Fibroblast of mammary gland (primary cell): ENCODE results near the gene KCNMA1.

Source experiments
- DNase-seq: peaks from one replicate; pipeline ENCODE4 v3.0.0-alpha.2; 2010; ENCODE audit warnings: low read depth
- H3K4me3 ChIP-seq: 2 replicates; pipeline ENCODE4 v1.5.1; 2011; ENCODE audit warnings: low read depth, mild to moderate bottlenecking, low read length, moderate library complexity; ENCODE audit not compliant: control insufficient read depth
- TF ChIP-seq, protein P1 (sequence below): conservative IDR thresholded peaks from 2 replicates; pipeline ENCODE4 v1.5.1; 2011; ENCODE audit warnings: low read depth, low read length, inconsistent platforms; ENCODE audit not compliant: control insufficient read depth, insufficient read depth

Gene KCNMA1

DNA sequence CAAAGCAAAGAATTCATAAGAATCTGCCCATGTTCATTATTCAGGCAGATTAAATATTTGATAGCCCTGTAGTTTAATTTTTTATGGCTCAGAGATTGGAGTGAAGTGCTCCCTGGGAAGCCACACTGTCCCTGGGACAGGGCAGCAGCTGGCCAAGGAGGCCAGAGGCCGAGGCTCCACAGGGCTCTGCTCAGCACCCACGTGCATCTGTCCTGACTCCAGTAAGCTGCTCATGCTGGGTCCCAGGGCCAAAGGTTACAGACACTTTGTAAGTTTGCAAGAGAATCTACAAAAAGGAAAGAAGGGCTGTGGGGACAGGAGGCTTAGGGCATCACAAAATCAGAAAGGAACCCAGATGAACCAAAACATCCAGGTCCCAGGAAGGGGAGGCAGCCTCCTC is 155.5 kb downstream of the KCNMA1 start:
- TF ChIP-seq, protein P1, sequence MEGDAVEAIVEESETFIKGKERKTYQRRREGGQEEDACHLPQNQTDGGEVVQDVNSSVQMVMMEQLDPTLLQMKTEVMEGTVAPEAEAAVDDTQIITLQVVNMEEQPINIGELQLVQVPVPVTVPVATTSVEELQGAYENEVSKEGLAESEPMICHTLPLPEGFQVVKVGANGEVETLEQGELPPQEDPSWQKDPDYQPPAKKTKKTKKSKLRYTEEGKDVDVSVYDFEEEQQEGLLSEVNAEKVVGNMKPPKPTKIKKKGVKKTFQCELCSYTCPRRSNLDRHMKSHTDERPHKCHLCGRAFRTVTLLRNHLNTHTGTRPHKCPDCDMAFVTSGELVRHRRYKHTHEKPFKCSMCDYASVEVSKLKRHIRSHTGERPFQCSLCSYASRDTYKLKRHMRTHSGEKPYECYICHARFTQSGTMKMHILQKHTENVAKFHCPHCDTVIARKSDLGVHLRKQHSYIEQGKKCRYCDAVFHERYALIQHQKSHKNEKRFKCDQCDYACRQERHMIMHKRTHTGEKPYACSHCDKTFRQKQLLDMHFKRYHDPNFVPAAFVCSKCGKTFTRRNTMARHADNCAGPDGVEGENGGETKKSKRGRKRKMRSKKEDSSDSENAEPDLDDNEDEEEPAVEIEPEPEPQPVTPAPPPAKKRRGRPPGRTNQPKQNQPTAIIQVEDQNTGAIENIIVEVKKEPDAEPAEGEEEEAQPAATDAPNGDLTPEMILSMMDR = no peak
- DNase-seq = no peak
- no peak overlapping the region for H3K4me3 ChIP-seq

GRCh38 chr10:77479586-77479985 is 158.0 kb downstream of the KCNMA1 start:
- TF ChIP-seq, protein P1 = no peak

DNA sequence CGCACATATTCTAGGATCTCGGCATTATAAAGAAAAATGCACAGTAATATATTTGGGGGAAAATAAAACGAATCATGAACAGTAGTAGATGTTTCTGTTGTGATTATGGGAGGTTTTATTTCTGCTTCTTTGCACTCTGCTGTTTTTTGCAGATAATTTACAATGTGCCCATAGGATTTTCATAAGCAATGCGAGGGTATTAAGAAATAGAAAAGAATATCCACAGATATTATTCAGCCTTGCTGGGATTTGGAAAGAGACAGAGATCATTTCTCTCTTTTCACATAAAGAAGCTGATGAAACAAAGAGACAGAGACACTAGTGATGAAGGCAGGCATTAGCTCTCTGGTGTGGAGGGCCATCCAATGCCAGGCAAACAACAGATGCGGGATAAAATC is 158.6 kb downstream of the KCNMA1 start:
- no peak for DNase-seq
- TF ChIP-seq, protein P1 = no peak
- no peak overlapping the region for H3K4me3 ChIP-seq

More at GRCh38 chr10:77479586-77479985, 158.0 kb downstream of the KCNMA1 start:
- DNase-seq = no peak
- no peak overlapping the region for H3K4me3 ChIP-seq

DNA sequence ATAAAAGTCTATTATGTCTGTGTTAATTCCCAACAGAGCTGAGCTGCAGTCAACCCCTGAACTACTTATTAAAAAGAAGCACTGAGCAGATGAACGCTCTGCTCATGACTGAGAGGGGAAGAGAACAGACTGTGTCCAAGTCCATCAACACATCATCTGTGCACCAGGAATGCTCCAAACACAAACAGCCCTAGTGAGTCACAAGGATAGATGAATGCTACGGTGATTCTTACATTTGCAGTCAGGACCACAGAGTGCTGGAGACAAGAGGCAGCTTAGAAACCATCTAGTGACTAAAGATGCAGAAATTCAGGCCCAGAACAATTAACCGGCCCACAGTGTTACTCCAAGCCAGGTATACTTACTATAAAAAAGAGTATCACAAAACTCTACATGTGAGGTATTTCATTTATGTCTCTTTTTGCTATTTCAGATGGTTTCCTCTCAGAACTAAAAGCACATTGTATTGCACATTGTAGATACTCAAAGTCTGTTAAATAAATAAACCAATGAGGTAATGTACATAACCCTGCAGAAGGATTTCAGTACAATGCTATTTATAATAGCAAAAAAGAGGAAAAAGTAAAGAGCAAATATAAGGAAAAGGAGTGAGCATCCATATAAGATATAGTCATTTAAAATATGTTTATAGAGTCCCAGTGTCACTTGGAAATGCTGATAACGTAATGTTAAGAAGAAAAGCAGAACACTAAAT is 159.2 kb downstream of the KCNMA1 start:
- H3K4me3 ChIP-seq = no peak overlapping the region
- peak; percentile 87 for DNase-seq
- TF ChIP-seq, protein P1 = no peak

DNA sequence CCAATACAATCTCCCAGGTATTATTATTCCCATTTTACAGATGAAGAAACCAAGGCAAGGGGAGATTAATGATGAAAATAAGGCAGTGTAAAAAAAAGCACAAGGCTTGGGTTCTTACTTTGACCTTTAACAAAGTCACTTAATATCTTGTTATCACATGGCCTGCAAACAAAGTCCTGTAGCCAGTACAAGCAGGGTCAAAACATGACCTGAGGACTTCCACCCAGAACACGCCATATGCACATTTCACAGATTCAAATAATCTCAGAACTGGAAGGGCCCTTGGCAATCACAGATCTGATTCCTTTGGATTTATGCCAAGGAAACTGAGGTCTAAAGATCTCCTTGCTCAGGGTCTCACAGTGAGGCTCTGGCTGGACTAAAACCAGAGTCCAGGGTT is 162.1 kb downstream of the KCNMA1 start:
- H3K4me3 ChIP-seq = no peak overlapping the region
- DNase-seq = no peak
- TF ChIP-seq, protein P1 = no peak

- no peak for DNase-seq
- TF ChIP-seq, protein P1 = no peak
- H3K4me3 ChIP-seq = no peak overlapping the region
Measured at GRCh38 chr10:77474939-77475338, 162.7 kb downstream of the KCNMA1 start.
